HCT116 (cell line): ENCODE measurements around the gene CIB4.

ENCODE experiments used
- CTCF ChIP-seq, 3 experiments: fragments of 200-600 bp in 1 of 3; sonication (generic) in 1 of 3; IDR thresholded peaks in 2 of 3; conservative IDR thresholded peaks in 1 of 3; 2 replicates each; pipeline ENCODE4 v1.5.1; 2012 to 2017; ENCODE audit warnings: low read depth in 2 of 3, low read length in 2 of 3, antibody characterized with exemption in 1 of 3, borderline replicate concordance in 1 of 3, control low read depth in 1 of 3, mild to moderate bottlenecking in 1 of 3, mixed read lengths in 1 of 3, mixed run types in 1 of 3, moderate library complexity in 1 of 3; ENCODE audit not compliant: insufficient read depth in 1 of 3
- EZH2 ChIP-seq: fragments of 200-600 bp; sonication (generic); IDR thresholded peaks from 2 replicates; pipeline ENCODE4 v1.6.1; 2017; ENCODE audit warnings: antibody characterized with exemption, mixed run types
- EZH2phosphoT487 ChIP-seq: fragments of 200-600 bp; IDR thresholded peaks from 2 replicates; pipeline ENCODE4 v1.6.1; 2018; ENCODE audit warnings: antibody characterized with exemption, borderline replicate concordance
- FOSL1 ChIP-seq: IDR thresholded peaks from 2 replicates; pipeline ENCODE4 v1.6.1; 2012; ENCODE audit warnings: low read depth
- JUND ChIP-seq: IDR thresholded peaks from 2 replicates; pipeline ENCODE4 v1.6.1; 2012
- MAX ChIP-seq: IDR thresholded peaks from 2 replicates; pipeline ENCODE4 v1.6.1; 2012
- POLR2A ChIP-seq: IDR thresholded peaks from 2 replicates; pipeline ENCODE4 v1.7.0; 2011; ENCODE audit warnings: borderline replicate concordance; ENCODE audit not compliant: insufficient read depth, insufficient read length; ENCODE audit errors: extremely low read depth
- POLR2AphosphoS5 ChIP-seq: IDR thresholded peaks from 2 replicates; pipeline ENCODE4 v1.6.1; 2011; ENCODE audit warnings: mild to moderate bottlenecking, low read depth, low read length, moderate library complexity
- RAD21 ChIP-seq: IDR thresholded peaks from 2 replicates; pipeline ENCODE4 v1.6.1; 2012; ENCODE audit warnings: low read depth, mild to moderate bottlenecking
- SIN3A ChIP-seq: IDR thresholded peaks from 2 replicates; pipeline ENCODE4 v1.6.1; 2012; ENCODE audit warnings: low read depth
- SRF ChIP-seq: IDR thresholded peaks from 2 replicates; pipeline ENCODE4 v1.6.1; 2012; ENCODE audit warnings: low read depth
- YY1 ChIP-seq: IDR thresholded peaks from 2 replicates; pipeline ENCODE4 v1.6.1; 2011; ENCODE audit warnings: low read length, low read depth, moderate library complexity, mild to moderate bottlenecking; ENCODE audit not compliant: insufficient replicate concordance; ENCODE audit errors: extremely low read depth
- ZBTB33 ChIP-seq: IDR thresholded peaks from 2 replicates; pipeline ENCODE4 v1.6.1; 2011; ENCODE audit warnings: mild to moderate bottlenecking, low read length, moderate library complexity; ENCODE audit not compliant: insufficient replicate concordance; ENCODE audit errors: extremely low read depth

GRCh38 chr2:26560892-26561291 is 80.3 kb downstream of the CIB4 start:
- TF ChIP-seq CTCF (IDR thresholded peaks at IDR 0.05 in 2 of 3, conservative IDR thresholded peaks at IDR 0.05 in 1 of 3; ENCODE audit: borderline replicate concordance in 1 of 3, insufficient read depth in 1 of 3, low read depth in 2 of 3, low read length in 2 of 3) (no peak), FOSL1 (no peak), MAX (no peak), POLR2A (no peak), POLR2AphosphoS5 (no peak), EZH2 (no peak), SRF (no peak), YY1 (no peak), JUND (no peak), ZBTB33 (no peak), EZH2phosphoT487 (no peak), RAD21 (no peak), SIN3A (no peak)
